GM04504 (cell line): ENCODE measurements around the gene PTPRO.

ENCODE experiments used
- DNase-seq: peaks from one replicate; pipeline ENCODE4 v3.0.0-alpha.2; 2012; ENCODE audit warnings: low read depth

The PTPRO gene

GRCh38 chr12:15322164-15323061, at the start of gene PTPRO:
TSS of gene PTPRO (plus strand) at chr12:15322508.
- no peak for DNase-seq

- no peak for DNase-seq
Observed at GRCh38 chr12:15273896-15274295, 48.4 kb upstream of the PTPRO start.

- DNase-seq = no peak
Observed at GRCh38 chr12:15274561-15274967, 47.7 kb upstream of the PTPRO start.

- DNase-seq = peak; percentile 13
Observed at GRCh38 chr12:15276088-15276698, 46.1 kb upstream of the PTPRO start.

- peak; percentile 73 for DNase-seq
Observed at GRCh38 chr12:15278816-15279658, 43.3 kb upstream of the PTPRO start.

GRCh38 chr12:15280930-15281329, 41.4 kb upstream of the PTPRO start:
- no peak for DNase-seq

GRCh38 chr12:15289192-15289591, 33.1 kb upstream of the PTPRO start:
- DNase-seq = no peak

GRCh38 chr12:15293731-15294130, 28.6 kb upstream of the PTPRO start:
- DNase-seq = no peak

GRCh38 chr12:15299947-15300346, 22.4 kb upstream of the PTPRO start:
- DNase-seq = no peak

- DNase-seq = no peak
Observed at GRCh38 chr12:15304296-15304695, 18.0 kb upstream of the PTPRO start.

- DNase-seq = no peak
Observed at GRCh38 chr12:15306605-15307004, 15.7 kb upstream of the PTPRO start.

GRCh38 chr12:15307079-15307478, 15.2 kb upstream of the PTPRO start:
- no peak for DNase-seq

- DNase-seq = no peak
Observed at GRCh38 chr12:15318841-15319240, 3.5 kb upstream of the PTPRO start.

GRCh38 chr12:15320881-15321280, 1.4 kb upstream of the PTPRO start:
- DNase-seq = no peak

- DNase-seq = no peak
Observed at GRCh38 chr12:15323480-15323879, 1.2 kb downstream of the PTPRO start.

GRCh38 chr12:15329891-15330290, 7.6 kb downstream of the PTPRO start:
- DNase-seq = no peak

- DNase-seq = no peak
Observed at GRCh38 chr12:15334225-15334624, 11.9 kb downstream of the PTPRO start.

- DNase-seq = no peak
Observed at GRCh38 chr12:15335959-15336358, 13.7 kb downstream of the PTPRO start.

- peak; percentile 20 for DNase-seq
Observed at GRCh38 chr12:15336768-15337553, 14.7 kb downstream of the PTPRO start.

GRCh38 chr12:15341371-15341770, 19.1 kb downstream of the PTPRO start:
- no peak for DNase-seq

- no peak for DNase-seq
Observed at GRCh38 chr12:15344561-15344960, 22.3 kb downstream of the PTPRO start.

- DNase-seq = no peak
Observed at GRCh38 chr12:15346488-15346887, 24.2 kb downstream of the PTPRO start.
